ENCODE data around the gene RUFY1. TPM values are rescaled to one million over a fixed set of nuclear protein-coding genes. Genes with fewer than 3 reads are reported as not detected.

RUFY1 gene
- total RNA-seq, 2 experiments from 2014 or later, result 19.5 to 21.8 TPM

- H3K9me3 Mint-ChIP-seq, result no peaks in the 10 kb centered on the region
- DNase-seq, result no peak
- Histone ChIP-seq H3K27ac (ENCODE audit: low read depth in 1 of 2, low read length in 2 of 2) (no peak overlapping the region), H3K9me3 (ENCODE audit: control insufficient read depth in 1 of 2, insufficient read depth in 1 of 2, low read length in 2 of 2) (no peaks in the 10 kb centered on the region), H3K27me3 (ENCODE audit: control insufficient read depth in 1 of 2, insufficient read depth in 2 of 2, low read length in 2 of 2) (no peaks in the 10 kb centered on the region), H3K4me3 (ENCODE audit: low read length) (no peak overlapping the region), H3K4me1 (ENCODE audit: insufficient read depth, low read length) (no peaks in the 10 kb centered on the region), H3K36me3 (ENCODE audit: insufficient read depth, low read length) (peaks cover 58% of the 10 kb centered on the region)
- POLR2A ChIA-PET, result interaction anchor here (1.1 kb wide), 1 partner anchor 9 kb away, joined by 4 read pairs; no protein-coding TSS in a partner anchor
- TF ChIP-seq, protein P1, sequence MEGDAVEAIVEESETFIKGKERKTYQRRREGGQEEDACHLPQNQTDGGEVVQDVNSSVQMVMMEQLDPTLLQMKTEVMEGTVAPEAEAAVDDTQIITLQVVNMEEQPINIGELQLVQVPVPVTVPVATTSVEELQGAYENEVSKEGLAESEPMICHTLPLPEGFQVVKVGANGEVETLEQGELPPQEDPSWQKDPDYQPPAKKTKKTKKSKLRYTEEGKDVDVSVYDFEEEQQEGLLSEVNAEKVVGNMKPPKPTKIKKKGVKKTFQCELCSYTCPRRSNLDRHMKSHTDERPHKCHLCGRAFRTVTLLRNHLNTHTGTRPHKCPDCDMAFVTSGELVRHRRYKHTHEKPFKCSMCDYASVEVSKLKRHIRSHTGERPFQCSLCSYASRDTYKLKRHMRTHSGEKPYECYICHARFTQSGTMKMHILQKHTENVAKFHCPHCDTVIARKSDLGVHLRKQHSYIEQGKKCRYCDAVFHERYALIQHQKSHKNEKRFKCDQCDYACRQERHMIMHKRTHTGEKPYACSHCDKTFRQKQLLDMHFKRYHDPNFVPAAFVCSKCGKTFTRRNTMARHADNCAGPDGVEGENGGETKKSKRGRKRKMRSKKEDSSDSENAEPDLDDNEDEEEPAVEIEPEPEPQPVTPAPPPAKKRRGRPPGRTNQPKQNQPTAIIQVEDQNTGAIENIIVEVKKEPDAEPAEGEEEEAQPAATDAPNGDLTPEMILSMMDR (IDR thresholded peaks at IDR 0.05), result no peak
- H3K36me3 Mint-ChIP-seq (ENCODE audit: low read depth), result peaks cover 72% of the 10 kb centered on the region
- no peaks in the 10 kb centered on the region for H3K4me1 Mint-ChIP-seq (ENCODE audit: low read depth)
- no peak overlapping the region for H3K27ac Mint-ChIP-seq
- CTCF ChIA-PET, result no interaction called here
- intact Hi-C loops (cut with DNase I, micrococcal nuclease), result no loop called here
- no peaks in the 10 kb centered on the region for H3K27me3 Mint-ChIP-seq
- ATAC-seq (ENCODE audit: poor library complexity), result no peak
- H3K4me3 Mint-ChIP-seq, result no peak overlapping the region
Observed at GRCh38 chr5:179599100-179599499, 48.7 kb downstream of the RUFY1 start.

DNA sequence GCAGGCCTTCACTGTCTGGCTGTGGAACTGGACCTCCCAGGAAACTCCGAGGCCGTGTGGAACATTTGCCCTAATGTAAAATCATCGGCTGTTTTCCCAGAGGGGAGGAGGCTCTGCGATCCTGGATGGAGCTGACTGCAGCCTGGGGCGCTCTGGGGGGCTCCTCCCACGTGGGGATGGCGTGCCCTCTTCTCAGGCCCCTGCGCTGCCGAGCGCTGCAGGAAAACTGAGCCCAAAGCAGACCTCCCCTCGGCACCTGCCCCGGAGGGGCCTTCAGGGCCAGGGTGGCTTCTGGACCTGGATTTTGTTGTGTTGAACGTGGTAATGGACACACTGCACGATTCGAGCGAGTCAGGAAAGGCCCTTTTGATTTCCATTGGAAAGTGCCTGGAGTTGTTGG, 49.2 kb downstream of the RUFY1 start:
- no peak overlapping the region for H3K27ac Mint-ChIP-seq
- intact Hi-C loops (cut with DNase I, micrococcal nuclease), result no loop called here
- peaks cover 58% of the 10 kb centered on the region for H3K36me3 ChIP-seq (ENCODE audit: insufficient read depth, low read length)

DNA sequence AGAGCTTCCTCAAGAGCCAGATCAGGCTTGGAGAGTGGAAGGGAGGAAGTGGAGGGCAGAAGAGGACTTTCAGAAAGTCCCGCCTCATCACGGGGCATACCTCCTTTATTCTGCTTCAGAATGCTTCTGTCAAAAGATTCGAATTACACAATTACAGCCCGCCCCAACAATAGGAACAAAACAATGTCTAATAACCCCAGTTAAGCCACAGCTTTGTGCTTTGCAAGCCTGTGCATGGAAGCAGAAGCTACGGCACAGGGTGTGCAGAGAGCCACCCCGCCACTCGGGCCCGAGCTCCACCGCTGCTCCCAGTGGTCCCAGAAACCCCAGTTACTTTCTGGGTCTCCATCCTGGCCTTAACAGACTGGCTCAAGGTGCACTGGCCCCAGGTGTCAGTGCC, 49.6 kb downstream of the RUFY1 start:
- H3K4me1 ChIP-seq (ENCODE audit: insufficient read depth, low read length), result no peaks in the 10 kb centered on the region
- Mint-ChIP-seq H3K9me3 (no peaks in the 10 kb centered on the region), H3K4me3 (no peak overlapping the region), H3K36me3 (ENCODE audit: low read depth) (peaks cover 66% of the 10 kb centered on the region), H3K4me1 (ENCODE audit: low read depth) (no peaks in the 10 kb centered on the region), H3K27ac (no peak overlapping the region), H3K27me3 (no peaks in the 10 kb centered on the region)
- TF ChIP-seq, protein P1 (IDR thresholded peaks at IDR 0.05), result no peak
- no peak overlapping the region for H3K27ac ChIP-seq (ENCODE audit: low read depth in 1 of 2, low read length in 2 of 2)
- CTCF ChIA-PET, result interaction anchor here (1.0 kb wide), 1 partner anchor 15 kb away, joined by 5 read pairs; no protein-coding TSS in a partner anchor
- H3K36me3 ChIP-seq (ENCODE audit: insufficient read depth, low read length), result peaks cover 58% of the 10 kb centered on the region
- ATAC-seq (ENCODE audit: poor library complexity), result no peak
- POLR2A ChIA-PET, result interaction anchor here (0.9 to 1.3 kb wide), 2 partner anchors 24 to 51 kb away, joined by 3 to 4 read pairs; partner anchors contain the start of gene HNRNPH1
- no peaks in the 10 kb centered on the region for H3K9me3 ChIP-seq (ENCODE audit: control insufficient read depth in 1 of 2, insufficient read depth in 1 of 2, low read length in 2 of 2)
- H3K27me3 ChIP-seq (ENCODE audit: control insufficient read depth in 1 of 2, insufficient read depth in 2 of 2, low read length in 2 of 2), result no peaks in the 10 kb centered on the region
- no peak overlapping the region for H3K4me3 ChIP-seq (ENCODE audit: low read length)
- DNase-seq, result peak in 1 of 14 experiments; percentile 22
- intact Hi-C loops (cut with DNase I, micrococcal nuclease), result no loop called here

More for the DNA sequence above, 49.2 kb downstream of the RUFY1 start:
- Histone ChIP-seq H3K4me3 (ENCODE audit: low read length) (no peak overlapping the region), H3K4me1 (ENCODE audit: insufficient read depth, low read length) (no peaks in the 10 kb centered on the region), H3K27me3 (ENCODE audit: control insufficient read depth in 1 of 2, insufficient read depth in 2 of 2, low read length in 2 of 2) (no peaks in the 10 kb centered on the region), H3K9me3 (ENCODE audit: control insufficient read depth in 1 of 2, insufficient read depth in 1 of 2, low read length in 2 of 2) (no peaks in the 10 kb centered on the region), H3K27ac (ENCODE audit: low read depth in 1 of 2, low read length in 2 of 2) (no peak overlapping the region)
- ChIA-PET CTCF (interaction anchor here (1.0 kb wide), 1 partner anchor 16 kb away, joined by 5 read pairs; no protein-coding TSS in a partner anchor), POLR2A (interaction anchor here (1.3 kb wide), 1 partner anchor 24 kb away, joined by 4 read pairs; the partner anchor contains the start of gene HNRNPH1)
- DNase-seq (no peak), ATAC-seq (ENCODE audit: poor library complexity) (no peak)
- Mint-ChIP-seq H3K9me3 (no peaks in the 10 kb centered on the region), H3K4me3 (no peak overlapping the region), H3K4me1 (ENCODE audit: low read depth) (no peaks in the 10 kb centered on the region), H3K36me3 (ENCODE audit: low read depth) (peaks cover 70% of the 10 kb centered on the region), H3K27me3 (no peaks in the 10 kb centered on the region)
- TF ChIP-seq, protein P1 (IDR thresholded peaks at IDR 0.05), result no peak

Measured in CD4-positive, alpha-beta T cell (primary cell).